ENCODE data around the gene MORN5.

MORN5 gene

DNA sequence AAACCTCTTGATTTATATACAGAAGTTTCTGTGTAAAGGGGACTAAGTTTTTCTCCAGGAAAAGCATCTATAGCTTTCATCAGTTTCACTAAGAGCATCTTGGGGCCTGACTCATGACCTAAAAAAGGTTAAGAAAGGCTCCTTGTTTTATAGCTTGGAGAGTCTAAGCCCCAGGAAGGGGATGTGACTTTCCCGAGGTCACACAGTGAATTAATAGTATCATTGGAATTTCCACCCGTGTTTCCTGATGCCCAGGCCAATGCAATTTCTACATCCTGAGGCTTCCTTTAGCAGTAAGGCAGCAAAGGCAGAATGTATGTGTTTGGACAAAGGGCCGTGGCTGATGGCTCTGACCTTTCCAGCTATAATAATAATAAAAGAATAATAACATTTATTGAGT lies 8.6 kb downstream of the MORN5 start:
- Histone ChIP-seq H3K9ac (ENCODE audit: low read length in 5 of 5) (no peak overlapping the region), H3K4me3 (ENCODE audit: low read depth in 1 of 5, low read length in 5 of 5) (no peak overlapping the region), H3K27ac (ENCODE audit: low read depth, low read length) (no peak overlapping the region)

GRCh38 chr9:122172131-122172530 lies 12.4 kb downstream of the MORN5 start:
- Histone ChIP-seq H3K27ac (ENCODE audit: low read depth, low read length) (no peak overlapping the region), H3K4me1 (ENCODE audit: control insufficient read depth in 5 of 5, insufficient read depth in 5 of 5, low read length in 5 of 5) (peaks cover 0 to 20% (median 0%) of the 10 kb centered on the region in 5 donors), H3K27me3 (ENCODE audit: control insufficient read depth in 5 of 5, insufficient read depth in 4 of 5, low read length in 5 of 5) (peaks cover 0 to 10% (median 5%) of the 10 kb centered on the region in 5 donors), H3K9ac (ENCODE audit: low read length in 5 of 5) (no peak overlapping the region), H3K36me3 (ENCODE audit: control insufficient read depth in 5 of 5, insufficient read depth in 5 of 5, low read length in 5 of 5) (no peaks in the 10 kb centered on the region), H3K9me3 (ENCODE audit: control insufficient read depth in 5 of 5, low read length in 5 of 5) (no peaks in the 10 kb centered on the region), H3K4me3 (ENCODE audit: low read depth in 1 of 5, low read length in 5 of 5) (no peak overlapping the region)

More for the DNA sequence above, 8.6 kb downstream of the MORN5 start:
- peaks cover 0 to 6% (median 4%) of the 10 kb centered on the region in 5 donors for H3K27me3 ChIP-seq (ENCODE audit: control insufficient read depth in 5 of 5, insufficient read depth in 4 of 5, low read length in 5 of 5)
- no peaks in the 10 kb centered on the region for H3K36me3 ChIP-seq (ENCODE audit: control insufficient read depth in 5 of 5, insufficient read depth in 5 of 5, low read length in 5 of 5)
- peaks cover 0 to 20% (median 0%) of the 10 kb centered on the region in 5 donors for H3K4me1 ChIP-seq (ENCODE audit: control insufficient read depth in 5 of 5, insufficient read depth in 5 of 5, low read length in 5 of 5)
- no peaks in the 10 kb centered on the region for H3K9me3 ChIP-seq (ENCODE audit: control insufficient read depth in 5 of 5, low read length in 5 of 5)

DNA sequence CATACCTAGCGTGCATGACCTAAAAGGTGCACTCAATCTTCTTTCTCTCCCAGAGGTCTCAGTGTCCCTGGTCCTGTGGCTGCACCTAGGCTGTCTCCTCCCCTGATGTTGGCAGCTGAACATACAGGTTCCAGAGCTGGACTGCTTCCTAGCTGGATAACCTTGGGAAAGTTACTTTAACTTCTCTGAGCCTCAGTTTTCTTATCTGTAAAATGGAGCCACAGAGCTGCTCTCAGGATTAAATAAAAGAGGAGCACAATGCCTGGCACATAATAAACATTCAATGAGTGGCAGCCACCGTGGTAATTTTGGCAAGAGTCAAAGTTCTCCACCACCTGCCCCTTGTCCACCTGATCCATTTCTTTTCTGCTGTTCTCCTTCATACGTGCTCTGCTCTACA lies 14.0 kb downstream of the MORN5 start:
- Histone ChIP-seq H3K4me1 (ENCODE audit: control insufficient read depth in 5 of 5, insufficient read depth in 5 of 5, low read length in 5 of 5) (peaks cover 0 to 10% (median 0%) of the 10 kb centered on the region in 5 donors), H3K27ac (ENCODE audit: low read depth, low read length) (no peak overlapping the region), H3K9ac (ENCODE audit: low read length in 5 of 5) (no peak overlapping the region), H3K9me3 (ENCODE audit: control insufficient read depth in 5 of 5, low read length in 5 of 5) (no peaks in the 10 kb centered on the region), H3K36me3 (ENCODE audit: control insufficient read depth in 5 of 5, insufficient read depth in 5 of 5, low read length in 5 of 5) (no peaks in the 10 kb centered on the region), H3K4me3 (ENCODE audit: low read depth in 1 of 5, low read length in 5 of 5) (no peak overlapping the region), H3K27me3 (ENCODE audit: control insufficient read depth in 5 of 5, insufficient read depth in 4 of 5, low read length in 5 of 5) (peaks cover 0 to 10% (median 5%) of the 10 kb centered on the region in 5 donors)

GRCh38 chr9:122176916-122177315 lies 17.2 kb downstream of the MORN5 start:
- Histone ChIP-seq H3K9ac (ENCODE audit: low read length in 5 of 5) (no peak overlapping the region), H3K27ac (ENCODE audit: low read depth, low read length) (no peak overlapping the region), H3K27me3 (ENCODE audit: control insufficient read depth in 5 of 5, insufficient read depth in 4 of 5, low read length in 5 of 5) (peaks cover 0 to 6% (median 2%) of the 10 kb centered on the region in 5 donors), H3K9me3 (ENCODE audit: control insufficient read depth in 5 of 5, low read length in 5 of 5) (no peaks in the 10 kb centered on the region), H3K36me3 (ENCODE audit: control insufficient read depth in 5 of 5, insufficient read depth in 5 of 5, low read length in 5 of 5) (no peaks in the 10 kb centered on the region), H3K4me1 (ENCODE audit: control insufficient read depth in 5 of 5, insufficient read depth in 5 of 5, low read length in 5 of 5) (peaks cover 0 to 6% (median 0%) of the 10 kb centered on the region in 5 donors), H3K4me3 (ENCODE audit: low read depth in 1 of 5, low read length in 5 of 5) (no peak overlapping the region)

DNA sequence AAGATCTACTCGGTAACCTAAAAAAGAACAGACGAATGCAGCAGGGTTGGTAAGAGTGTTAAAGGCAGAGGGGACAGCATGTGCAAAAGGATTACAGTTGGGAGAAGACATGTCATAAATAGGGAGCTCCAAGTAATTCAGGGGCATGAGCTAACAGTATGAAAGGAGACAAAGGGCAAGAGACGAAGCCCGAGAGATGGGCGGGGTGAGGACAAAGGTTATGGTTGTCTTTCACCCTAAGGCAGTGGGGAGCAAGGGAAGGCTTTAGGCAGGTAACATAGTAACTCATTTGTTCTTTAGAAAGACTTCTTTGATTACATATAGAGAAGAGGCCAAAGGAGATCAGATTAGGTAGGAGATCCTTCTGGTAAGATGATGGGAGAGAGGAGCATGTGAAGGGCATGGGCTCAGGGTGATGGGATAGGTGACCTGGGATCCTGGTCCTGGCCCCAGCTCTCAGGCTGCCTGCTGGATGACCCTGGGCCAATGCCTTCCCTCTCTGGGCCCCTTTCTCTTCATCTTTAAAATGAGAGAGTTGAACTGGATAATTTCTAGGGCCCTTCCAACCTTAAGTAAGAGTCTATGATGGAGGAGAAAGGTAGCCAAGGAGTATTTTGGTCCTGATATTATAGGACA lies 19.5 kb downstream of the MORN5 start:
- Histone ChIP-seq H3K9me3 (ENCODE audit: control insufficient read depth in 5 of 5, low read length in 5 of 5) (no peaks in the 10 kb centered on the region), H3K4me3 (ENCODE audit: low read depth in 1 of 5, low read length in 5 of 5) (no peak overlapping the region), H3K27me3 (ENCODE audit: control insufficient read depth in 5 of 5, insufficient read depth in 4 of 5, low read length in 5 of 5) (peaks cover 0 to 9% (median 3%) of the 10 kb centered on the region in 5 donors), H3K27ac (ENCODE audit: low read depth, low read length) (no peak overlapping the region), H3K36me3 (ENCODE audit: control insufficient read depth in 5 of 5, insufficient read depth in 5 of 5, low read length in 5 of 5) (no peaks in the 10 kb centered on the region), H3K4me1 (ENCODE audit: control insufficient read depth in 5 of 5, insufficient read depth in 5 of 5, low read length in 5 of 5) (peaks cover 0 to 6% (median 0%) of the 10 kb centered on the region in 5 donors), H3K9ac (ENCODE audit: low read length in 5 of 5) (no peak overlapping the region)

- H3K27ac ChIP-seq (ENCODE audit: low read depth, low read length) = no peak overlapping the region
- peaks cover 0 to 6% (median 0%) of the 10 kb centered on the region in 5 donors for H3K4me1 ChIP-seq (ENCODE audit: control insufficient read depth in 5 of 5, insufficient read depth in 5 of 5, low read length in 5 of 5)
- H3K9me3 ChIP-seq (ENCODE audit: control insufficient read depth in 5 of 5, low read length in 5 of 5) = no peaks in the 10 kb centered on the region
- H3K9ac ChIP-seq (ENCODE audit: low read length in 5 of 5) = no peak overlapping the region
- H3K27me3 ChIP-seq (ENCODE audit: control insufficient read depth in 5 of 5, insufficient read depth in 4 of 5, low read length in 5 of 5) = peaks cover 0 to 9% (median 3%) of the 10 kb centered on the region in 5 donors
- no peak overlapping the region for H3K4me3 ChIP-seq (ENCODE audit: low read depth in 1 of 5, low read length in 5 of 5)
- no peaks in the 10 kb centered on the region for H3K36me3 ChIP-seq (ENCODE audit: control insufficient read depth in 5 of 5, insufficient read depth in 5 of 5, low read length in 5 of 5)
These were observed 20.0 kb downstream of the MORN5 start for GRCh38 chr9:122179690-122180074.

- Histone ChIP-seq H3K27ac (ENCODE audit: low read depth, low read length) (no peak overlapping the region), H3K9me3 (ENCODE audit: control insufficient read depth in 5 of 5, low read length in 5 of 5) (no peaks in the 10 kb centered on the region), H3K27me3 (ENCODE audit: control insufficient read depth in 5 of 5, insufficient read depth in 4 of 5, low read length in 5 of 5) (peaks cover 0 to 9% (median 3%) of the 10 kb centered on the region in 5 donors), H3K4me1 (ENCODE audit: control insufficient read depth in 5 of 5, insufficient read depth in 5 of 5, low read length in 5 of 5) (peaks cover 0 to 8% (median 0%) of the 10 kb centered on the region in 5 donors), H3K36me3 (ENCODE audit: control insufficient read depth in 5 of 5, insufficient read depth in 5 of 5, low read length in 5 of 5) (no peaks in the 10 kb centered on the region), H3K9ac (ENCODE audit: low read length in 5 of 5) (no peak overlapping the region), H3K4me3 (ENCODE audit: low read depth in 1 of 5, low read length in 5 of 5) (no peak overlapping the region)
These were observed 20.9 kb downstream of the MORN5 start for GRCh38 chr9:122180633-122181032.

DNA sequence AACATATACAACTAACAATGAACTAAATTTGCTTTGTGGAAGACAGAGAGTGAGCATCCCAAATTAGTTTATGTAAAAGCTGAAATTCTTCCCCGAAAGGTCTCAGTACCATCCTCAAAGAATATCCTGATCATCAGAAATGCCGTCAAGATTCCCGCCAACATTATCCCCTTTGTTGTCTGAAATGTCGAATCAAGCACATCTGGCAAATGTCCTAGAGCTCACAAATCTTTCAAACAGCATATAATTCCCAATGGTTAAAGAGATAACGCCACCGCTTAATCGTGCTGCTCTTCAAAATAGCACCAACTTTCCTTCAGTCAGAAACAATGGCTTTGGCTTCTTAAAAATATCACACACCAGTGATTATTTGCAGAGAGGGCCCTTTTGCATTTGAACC lies 23.8 kb downstream of the MORN5 start:
- Histone ChIP-seq H3K27me3 (ENCODE audit: control insufficient read depth in 5 of 5, insufficient read depth in 4 of 5, low read length in 5 of 5) (peaks cover 0 to 9% (median 3%) of the 10 kb centered on the region in 5 donors), H3K9ac (ENCODE audit: low read length in 5 of 5) (no peak overlapping the region), H3K36me3 (ENCODE audit: control insufficient read depth in 5 of 5, insufficient read depth in 5 of 5, low read length in 5 of 5) (no peaks in the 10 kb centered on the region)

GRCh38 chr9:122184551-122184950 lies 24.8 kb downstream of the MORN5 start:
- Histone ChIP-seq H3K4me3 (ENCODE audit: low read depth in 1 of 5, low read length in 5 of 5) (no peak overlapping the region), H3K27ac (ENCODE audit: low read depth, low read length) (no peak overlapping the region), H3K9ac (ENCODE audit: low read length in 5 of 5) (no peak overlapping the region), H3K36me3 (ENCODE audit: control insufficient read depth in 5 of 5, insufficient read depth in 5 of 5, low read length in 5 of 5) (no peaks in the 10 kb centered on the region), H3K9me3 (ENCODE audit: control insufficient read depth in 5 of 5, low read length in 5 of 5) (no peaks in the 10 kb centered on the region), H3K4me1 (ENCODE audit: control insufficient read depth in 5 of 5, insufficient read depth in 5 of 5, low read length in 5 of 5) (peaks cover 1 to 16% (median 14%) of the 10 kb centered on the region in 5 donors), H3K27me3 (ENCODE audit: control insufficient read depth in 5 of 5, insufficient read depth in 4 of 5, low read length in 5 of 5) (peaks cover 0 to 9% (median 3%) of the 10 kb centered on the region in 5 donors)

More for the DNA sequence above, 23.8 kb downstream of the MORN5 start:
- Histone ChIP-seq H3K27ac (ENCODE audit: low read depth, low read length) (no peak overlapping the region), H3K4me1 (ENCODE audit: control insufficient read depth in 5 of 5, insufficient read depth in 5 of 5, low read length in 5 of 5) (peaks cover 1 to 22% (median 14%) of the 10 kb centered on the region in 5 donors), H3K4me3 (ENCODE audit: low read depth in 1 of 5, low read length in 5 of 5) (no peak overlapping the region), H3K9me3 (ENCODE audit: control insufficient read depth in 5 of 5, low read length in 5 of 5) (no peaks in the 10 kb centered on the region)

DNA sequence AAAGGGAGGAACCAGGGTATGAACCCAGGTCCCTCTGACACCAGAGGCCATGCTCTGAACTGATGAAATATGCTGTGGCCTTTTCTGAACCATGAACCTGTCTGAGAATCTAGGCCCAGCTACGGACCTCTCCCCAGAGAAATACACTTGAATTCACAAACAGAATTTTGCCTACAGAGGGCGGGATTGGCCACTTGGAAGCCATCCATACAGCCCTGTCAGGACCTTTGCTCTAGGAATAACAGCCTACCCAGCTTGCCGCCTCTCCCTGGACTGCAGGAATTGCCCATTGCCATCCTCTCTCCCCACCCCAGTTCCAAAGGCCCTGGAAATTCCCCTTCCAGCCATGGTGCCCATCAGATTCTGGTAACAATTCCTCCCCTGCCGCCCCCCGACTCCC lies 26.6 kb downstream of the MORN5 start:
- H3K4me1 ChIP-seq (ENCODE audit: control insufficient read depth in 5 of 5, insufficient read depth in 5 of 5, low read length in 5 of 5) = peaks cover 5 to 16% (median 12%) of the 10 kb centered on the region in 5 donors
- peak overlapping the region in 2 of 5 donors; percentile 27 to 35 for H3K9ac ChIP-seq (ENCODE audit: low read length in 5 of 5)
- H3K9me3 ChIP-seq (ENCODE audit: control insufficient read depth in 5 of 5, low read length in 5 of 5) = no peaks in the 10 kb centered on the region
- peak overlapping the region in 1 of 5 donors; percentile 2 for H3K4me3 ChIP-seq (ENCODE audit: low read depth in 1 of 5, low read length in 5 of 5)
- peaks cover 0 to 9% (median 3%) of the 10 kb centered on the region in 5 donors for H3K27me3 ChIP-seq (ENCODE audit: control insufficient read depth in 5 of 5, insufficient read depth in 4 of 5, low read length in 5 of 5)
- no peaks in the 10 kb centered on the region for H3K36me3 ChIP-seq (ENCODE audit: control insufficient read depth in 5 of 5, insufficient read depth in 5 of 5, low read length in 5 of 5)
- no peak overlapping the region for H3K27ac ChIP-seq (ENCODE audit: low read depth, low read length)
